PC-3 (cell line): ENCODE data around the gene RET.

Source experiments
- CTCF ChIP-seq: fragments of 300-600 bp; sonication (generic); conservative IDR thresholded peaks from 2 replicates; pipeline ENCODE4 v1.5.1; 2017; ENCODE audit warnings: antibody characterized with exemption, low read depth, mild to moderate bottlenecking, low read length
- EZH2phosphoT487 ChIP-seq: fragments of 300-600 bp; sonication (generic); IDR thresholded peaks from 2 replicates; pipeline ENCODE4 v1.6.1; 2018; ENCODE audit warnings: mild to moderate bottlenecking, antibody characterized with exemption, low read length, borderline replicate concordance

- TF ChIP-seq CTCF (no peak), EZH2phosphoT487 (no peak)
These were observed 29.6 kb downstream of the RET start for GRCh38 chr10:43106256-43107091.
